Measurements from ENCODE around the gene ADGRL3. TPM values are rescaled to one million over a fixed set of nuclear protein-coding genes. Genes with fewer than 3 reads are reported as not detected.

The ADGRL3 gene
- total and polyA plus RNA-seq, 2 donors (not counting 1 experiment from before 2014, with no cell fraction given), result not detected

DNA sequence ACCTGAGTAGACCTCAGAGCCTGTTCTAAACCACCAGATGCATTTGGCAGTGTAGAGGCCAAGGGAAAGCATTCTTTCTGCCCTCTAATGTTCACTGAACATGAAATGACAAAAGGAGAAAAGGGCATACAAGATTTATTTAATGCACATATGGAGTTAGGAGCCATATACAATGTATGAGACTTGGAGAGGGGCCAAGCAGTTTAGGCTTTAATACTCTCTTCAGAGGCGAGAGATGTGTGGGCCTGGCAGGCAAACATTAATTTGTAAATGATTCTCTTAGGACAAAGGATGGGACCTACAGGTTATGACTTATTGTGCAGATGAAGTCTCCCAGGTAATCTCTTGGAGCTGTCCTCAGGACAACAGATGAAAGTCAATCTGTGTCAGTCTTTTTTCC is 631.9 kb downstream of the ADGRL3 start:
- CTCF ChIA-PET, result no interaction called here
- H2AFZ ChIP-seq (ENCODE audit: insufficient read depth, low read depth, low read length, poor library complexity, severe bottlenecking), result no peak overlapping the region
- no peak overlapping the region for H3K4me3 ChIP-seq (ENCODE audit: control extremely low read depth in 1 of 5, extremely low read depth in 1 of 5, insufficient read depth in 1 of 5, low read depth in 2 of 5, low read length in 4 of 5)
- no peaks in the 10 kb centered on the region for H3K79me2 ChIP-seq (ENCODE audit: control insufficient read depth, insufficient read depth, low read length)
- no peaks in the 10 kb centered on the region for H3K36me3 ChIP-seq (replicated peaks in 1 of 2; ENCODE audit: control extremely low read depth in 1 of 2, control insufficient read depth in 1 of 2, extremely low read depth in 1 of 2, insufficient read depth in 2 of 2, low read length in 1 of 2)
- no peak overlapping the region for H3K4me2 ChIP-seq (replicated peaks; ENCODE audit: low read depth, low read length, poor library complexity, severe bottlenecking)
- H3K4me3 Mint-ChIP-seq, result no peak overlapping the region
- no peak overlapping the region for H3K27ac ChIP-seq (ENCODE audit: low read length in 2 of 2)
- WGBS (ENCODE audit: insufficient coverage), result no CpG with 5 or more reads among the region's 1 CpG
- H3K9me3 ChIP-seq (ENCODE audit: control extremely low read depth in 1 of 3, control insufficient read depth in 2 of 3, insufficient read depth in 1 of 3, low read length in 2 of 3), result peaks cover 0 to 2% (median 0%) of the 10 kb centered on the region in 3 donors
- H3K9ac ChIP-seq (ENCODE audit: low read length), result no peak overlapping the region
- H3K27me3 ChIP-seq (replicated peaks in 1 of 4; ENCODE audit: control extremely low read depth in 1 of 4, control insufficient read depth in 3 of 4, insufficient read depth in 4 of 4, low read length in 3 of 4), result no peaks in the 10 kb centered on the region
- ATAC-seq (ENCODE audit: low read depth) (no peak), DNase-seq (no peak)
- H3K4me1 ChIP-seq (ENCODE audit: control insufficient read depth in 2 of 2, insufficient read depth in 2 of 2, low read length in 2 of 2), result no peaks in the 10 kb centered on the region
- no peaks in the 10 kb centered on the region for H4K20me1 ChIP-seq (ENCODE audit: control insufficient read depth, insufficient read depth, low read length, poor library complexity, severe bottlenecking)
- TF ChIP-seq, protein P1, sequence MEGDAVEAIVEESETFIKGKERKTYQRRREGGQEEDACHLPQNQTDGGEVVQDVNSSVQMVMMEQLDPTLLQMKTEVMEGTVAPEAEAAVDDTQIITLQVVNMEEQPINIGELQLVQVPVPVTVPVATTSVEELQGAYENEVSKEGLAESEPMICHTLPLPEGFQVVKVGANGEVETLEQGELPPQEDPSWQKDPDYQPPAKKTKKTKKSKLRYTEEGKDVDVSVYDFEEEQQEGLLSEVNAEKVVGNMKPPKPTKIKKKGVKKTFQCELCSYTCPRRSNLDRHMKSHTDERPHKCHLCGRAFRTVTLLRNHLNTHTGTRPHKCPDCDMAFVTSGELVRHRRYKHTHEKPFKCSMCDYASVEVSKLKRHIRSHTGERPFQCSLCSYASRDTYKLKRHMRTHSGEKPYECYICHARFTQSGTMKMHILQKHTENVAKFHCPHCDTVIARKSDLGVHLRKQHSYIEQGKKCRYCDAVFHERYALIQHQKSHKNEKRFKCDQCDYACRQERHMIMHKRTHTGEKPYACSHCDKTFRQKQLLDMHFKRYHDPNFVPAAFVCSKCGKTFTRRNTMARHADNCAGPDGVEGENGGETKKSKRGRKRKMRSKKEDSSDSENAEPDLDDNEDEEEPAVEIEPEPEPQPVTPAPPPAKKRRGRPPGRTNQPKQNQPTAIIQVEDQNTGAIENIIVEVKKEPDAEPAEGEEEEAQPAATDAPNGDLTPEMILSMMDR (IDR thresholded peaks at IDR 0.05), result no peak
- TF ChIP-seq EZH2 (IDR thresholded peaks at IDR 0.05; ENCODE audit: borderline replicate concordance, insufficient read depth, low read depth, low read length, poor library complexity, severe bottlenecking), result no peak
- no peaks in the 10 kb centered on the region for H3K9me3 Mint-ChIP-seq (ENCODE audit: insufficient read depth)
- H3K4me1 Mint-ChIP-seq, result no peaks in the 10 kb centered on the region
- intact Hi-C loops (cut with micrococcal nuclease), result no loop called here
- H3K27ac Mint-ChIP-seq, result no peak overlapping the region
- H3K27me3 Mint-ChIP-seq, result no peaks in the 10 kb centered on the region
- POLR2A ChIA-PET, result no interaction called here

DNA sequence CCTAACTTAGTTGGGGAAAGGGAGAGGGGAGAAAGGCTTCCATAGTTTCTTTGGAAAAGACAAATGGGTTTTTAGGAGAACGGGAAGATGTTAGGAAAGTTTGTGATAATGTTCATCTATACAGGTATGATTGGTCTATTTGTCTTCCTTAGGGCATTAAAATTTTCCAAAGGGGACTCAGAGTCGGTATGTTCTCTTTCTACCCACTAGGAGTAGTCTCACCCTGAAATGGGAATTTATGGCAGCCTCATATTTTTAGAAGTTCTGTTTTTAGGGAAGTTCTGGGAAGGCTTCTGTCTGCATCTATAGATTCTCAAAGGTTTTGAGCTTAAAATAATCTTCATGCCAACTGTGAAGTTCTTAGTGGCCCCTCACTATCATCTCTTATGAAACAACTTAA is 637.3 kb downstream of the ADGRL3 start:
- DNase-seq, result no peak
- peaks cover 2% of the 10 kb centered on the region for H3K9me3 Mint-ChIP-seq (ENCODE audit: insufficient read depth)
- no CpG with 5 or more reads among the region's 2 CpGs for WGBS (ENCODE audit: insufficient coverage)
- Histone ChIP-seq H3K4me2 (replicated peaks; ENCODE audit: low read depth, low read length, poor library complexity, severe bottlenecking) (no peak overlapping the region), H3K27ac (ENCODE audit: low read length in 2 of 2) (no peak overlapping the region), H3K4me3 (ENCODE audit: control extremely low read depth in 1 of 5, extremely low read depth in 1 of 5, insufficient read depth in 1 of 5, low read depth in 2 of 5, low read length in 4 of 5) (no peak overlapping the region), H3K36me3 (replicated peaks in 1 of 2; ENCODE audit: control extremely low read depth in 1 of 2, control insufficient read depth in 1 of 2, extremely low read depth in 1 of 2, insufficient read depth in 2 of 2, low read length in 1 of 2) (no peaks in the 10 kb centered on the region), H3K9me3 (ENCODE audit: control extremely low read depth in 1 of 3, control insufficient read depth in 2 of 3, insufficient read depth in 1 of 3, low read length in 2 of 3) (no peaks in the 10 kb centered on the region), H3K79me2 (ENCODE audit: control insufficient read depth, insufficient read depth, low read length) (no peaks in the 10 kb centered on the region), H3K4me1 (ENCODE audit: control insufficient read depth in 2 of 2, insufficient read depth in 2 of 2, low read length in 2 of 2) (no peaks in the 10 kb centered on the region), H3K27me3 (replicated peaks in 1 of 4; ENCODE audit: control extremely low read depth in 1 of 4, control insufficient read depth in 3 of 4, insufficient read depth in 4 of 4, low read length in 3 of 4) (no peaks in the 10 kb centered on the region), H3K9ac (ENCODE audit: low read length) (no peak overlapping the region), H4K20me1 (ENCODE audit: control insufficient read depth, insufficient read depth, low read length, poor library complexity, severe bottlenecking) (no peaks in the 10 kb centered on the region), H2AFZ (ENCODE audit: insufficient read depth, low read depth, low read length, poor library complexity, severe bottlenecking) (no peak overlapping the region)
- no peaks in the 10 kb centered on the region for H3K4me1 Mint-ChIP-seq
- no peak overlapping the region for H3K27ac Mint-ChIP-seq
- ChIA-PET POLR2A (no interaction called here), CTCF (no interaction called here)
- H3K27me3 Mint-ChIP-seq, result no peaks in the 10 kb centered on the region
- TF ChIP-seq, protein P1 (IDR thresholded peaks at IDR 0.05), result no peak
- TF ChIP-seq EZH2 (IDR thresholded peaks at IDR 0.05; ENCODE audit: borderline replicate concordance, insufficient read depth, low read depth, low read length, poor library complexity, severe bottlenecking), result no peak
- no peak for ATAC-seq (ENCODE audit: low read depth)
- H3K4me3 Mint-ChIP-seq, result no peak overlapping the region
- intact Hi-C loops (cut with micrococcal nuclease), result no loop called here

Measured in B cell (primary cell).